Right forelimb (tissue), 1 donor: ENCODE measurements around the gene HHATL.
"Not testable (repeated sequence)": the region's sequence is repeated elsewhere in the genome, so short reads cannot be mapped to it uniquely, and the experiment has no call there.

ENCODE experiments used
- DNase-seq: peaks from one replicate; pipeline ENCODE4 v3.0.0-alpha.2; 2018

The HHATL gene

GRCh38 chr3:42733501-42734262 lies 31.1 kb upstream of the HHATL start:
- DNase-seq, result no peak

- no peak for DNase-seq
Measured at GRCh38 chr3:42732829-42733459, 30.3 kb upstream of the HHATL start.

- DNase-seq, result no peak
Measured at GRCh38 chr3:42732196-42732828, 29.7 kb upstream of the HHATL start.

GRCh38 chr3:42731476-42732195 lies 29.0 kb upstream of the HHATL start:
- DNase-seq, result no peak

- no peak for DNase-seq
Measured at GRCh38 chr3:42730706-42731420, 28.3 kb upstream of the HHATL start.

- no peak for DNase-seq
Measured at GRCh38 chr3:42730294-42730693, 27.7 kb upstream of the HHATL start.

- DNase-seq, result no peak
Measured at GRCh38 chr3:42729404-42730145, 27.0 kb upstream of the HHATL start.

GRCh38 chr3:42728668-42729364 lies 26.2 kb upstream of the HHATL start:
- DNase-seq, result no peak

GRCh38 chr3:42728056-42728455 lies 25.5 kb upstream of the HHATL start:
- no peak for DNase-seq

GRCh38 chr3:42725454-42725853 lies 22.9 kb upstream of the HHATL start:
- DNase-seq, result no peak

GRCh38 chr3:42723219-42723618 lies 20.6 kb upstream of the HHATL start:
- no peak for DNase-seq

GRCh38 chr3:42722442-42722841 lies 19.8 kb upstream of the HHATL start:
- not testable (repeated sequence) for DNase-seq

GRCh38 chr3:42721690-42722089 lies 19.1 kb upstream of the HHATL start:
- no peak for DNase-seq

- no peak for DNase-seq
Measured at GRCh38 chr3:42720126-42720525, 17.5 kb upstream of the HHATL start.

- DNase-seq, result no peak
Measured at GRCh38 chr3:42719002-42719401, 16.4 kb upstream of the HHATL start.

GRCh38 chr3:42718338-42718737 lies 15.7 kb upstream of the HHATL start:
- DNase-seq, result no peak

GRCh38 chr3:42717306-42717705 lies 14.7 kb upstream of the HHATL start:
- no peak for DNase-seq

GRCh38 chr3:42714171-42714852 lies 11.7 kb upstream of the HHATL start:
- no peak for DNase-seq

- no peak for DNase-seq
Measured at GRCh38 chr3:42713747-42714146, 11.1 kb upstream of the HHATL start.

GRCh38 chr3:42712688-42713372 lies 10.2 kb upstream of the HHATL start:
- peak; percentile 15 for DNase-seq
